Liver (tissue), 9 donors: ENCODE results near the gene ANAPC16. TPM values are rescaled to one million over a fixed set of nuclear protein-coding genes. Genes with fewer than 3 reads are reported as not detected.
A peak's percentile ranks its signal among the peaks of the same experiment; 100 is the strongest.

ENCODE experiments used
- DNase-seq: peaks from one replicate; pipeline ENCODE4 v3.0.0-alpha.2; 2017; ENCODE audit warnings: low spot score
- H3K27ac ChIP-seq, 2 donors: one replicate each; pipeline ENCODE4 v1.7.0; 2013; ENCODE audit warnings: inconsistent platforms in 2 of 2, low read length in 2 of 2, control low read depth in 1 of 2, low read depth in 1 of 2, mild to moderate bottlenecking in 1 of 2
- H3K27me3 ChIP-seq, 4 donors: one replicate each; pipeline versions ENCODE4 v1.6.1 to v1.7.0; 2013; ENCODE audit warnings: low read length in 3 of 4, inconsistent platforms in 1 of 4, mild to moderate bottlenecking in 1 of 4, moderate library complexity in 1 of 4; ENCODE audit not compliant: control insufficient read depth in 4 of 4, insufficient read depth in 4 of 4
- H3K36me3 ChIP-seq, 4 donors: one replicate each; pipeline versions ENCODE4 v1.6.1 to v1.7.0; 2013; ENCODE audit warnings: low read length in 3 of 4, mild to moderate bottlenecking in 3 of 4, low read depth in 1 of 4, moderate library complexity in 1 of 4; ENCODE audit not compliant: control insufficient read depth in 4 of 4, insufficient read depth in 3 of 4
- H3K4me1 ChIP-seq, 4 donors: one replicate each; pipeline versions ENCODE4 v1.6.1 to v1.7.0; 2013; ENCODE audit warnings: low read length in 3 of 4, mild to moderate bottlenecking in 3 of 4, moderate library complexity in 1 of 4; ENCODE audit not compliant: control insufficient read depth in 4 of 4, insufficient read depth in 4 of 4
- H3K4me3 ChIP-seq, 3 donors: one replicate each; pipeline versions ENCODE4 v1.6.1 to v1.7.0; 2013; ENCODE audit warnings: low read length in 3 of 3, control low read depth in 1 of 3, low read depth in 1 of 3, mild to moderate bottlenecking in 1 of 3
- H3K9ac ChIP-seq, 2 donors: one replicate each; pipeline ENCODE4 v1.7.0; 2013; ENCODE audit warnings: low read length in 2 of 2, mild to moderate bottlenecking in 2 of 2, moderate library complexity in 2 of 2, control low read depth in 1 of 2, low read depth in 1 of 2
- H3K9me3 ChIP-seq, 4 donors: one replicate each; pipeline versions ENCODE4 v1.6.1 to v1.7.0; 2013; ENCODE audit warnings: low read length in 3 of 4; ENCODE audit not compliant: control insufficient read depth in 4 of 4
- EGR1 ChIP-seq, 2 donors: IDR thresholded peaks; 2 replicates each; pipeline ENCODE4 v1.6.1; 2016 to 2018; ENCODE audit warnings: antibody characterized with exemption in 2 of 2, low read depth in 2 of 2
- FOXA1 ChIP-seq: IDR thresholded peaks from 2 replicates; pipeline ENCODE4 v1.6.1; 2016; ENCODE audit warnings: antibody characterized with exemption
- FOXA2 ChIP-seq: IDR thresholded peaks from 2 replicates; pipeline ENCODE4 v1.6.1; 2016; ENCODE audit warnings: antibody characterized with exemption
- GABPA ChIP-seq, 2 donors: IDR thresholded peaks in 1 of 2; conservative IDR thresholded peaks in 1 of 2; 2 replicates each; pipeline ENCODE4 v1.6.1; 2016; ENCODE audit warnings: antibody characterized with exemption in 2 of 2, mild to moderate bottlenecking in 1 of 2, moderate library complexity in 1 of 2
- HNF4A ChIP-seq, 2 donors: conservative IDR thresholded peaks; 2 replicates each; pipeline ENCODE4 v1.6.1; 2016; ENCODE audit warnings: antibody characterized with exemption in 2 of 2, mild to moderate bottlenecking in 2 of 2
- HNF4G ChIP-seq: IDR thresholded peaks from 2 replicates; pipeline ENCODE4 v1.6.1; 2016; ENCODE audit warnings: antibody characterized with exemption
- JUND ChIP-seq, 2 donors: IDR thresholded peaks; 2 replicates each; pipeline ENCODE4 v1.6.1; 2016; ENCODE audit warnings: antibody characterized with exemption in 2 of 2
- NR2F2 ChIP-seq: IDR thresholded peaks from 2 replicates; pipeline ENCODE4 v1.6.1; 2016; ENCODE audit warnings: antibody characterized with exemption
- RAD21 ChIP-seq, 2 donors: IDR thresholded peaks; 2 replicates each; pipeline ENCODE4 v1.6.1; 2016; ENCODE audit warnings: antibody characterized with exemption in 2 of 2, mild to moderate bottlenecking in 2 of 2
- RXRA ChIP-seq, 2 donors: IDR thresholded peaks; 2 replicates each; pipeline ENCODE4 v1.6.1; 2017 to 2018; ENCODE audit warnings: antibody characterized with exemption in 2 of 2, mild to moderate bottlenecking in 1 of 2
- SP1 ChIP-seq: IDR thresholded peaks from 2 replicates; pipeline ENCODE4 v1.6.1; 2018; ENCODE audit warnings: antibody characterized with exemption, mild to moderate bottlenecking
- TAF1 ChIP-seq: conservative IDR thresholded peaks from 2 replicates; pipeline ENCODE4 v1.6.1; 2016; ENCODE audit warnings: antibody characterized with exemption, mild to moderate bottlenecking
- YY1 ChIP-seq: IDR thresholded peaks from 2 replicates; pipeline ENCODE4 v1.6.1; 2016; ENCODE audit warnings: antibody characterized with exemption, mild to moderate bottlenecking
- WGBS: extraction: QIAGEN DNeasy Blood & Tissue Kit; methylation state at CpG from one replicate; pipeline ENCODE4 v1.1.7; 2013; 5-methylcytosine and 5-hydroxymethylcytosine counted together
- polyA plus RNA-seq, 2 donors: library from polyadenylated mRNA; stranded (reverse) in 1 of 2; unstranded in 1 of 2; fragments of 200-250 nt in 1 of 2; fragments of >200 nt in 1 of 2; fragmentation: Nextera tagmentation in 1 of 2; extraction: Ambion mirVana in 1 of 2; gene quantifications; one replicate each; pipeline versions ENCODE4 v1.2.1 to v1.2.3, GENCODE V29; 2013 to 2015
- total RNA-seq, 2 donors: library from RNA; depleted of rRNA; stranded (reverse); fragments of >200 nt; gene quantifications; one replicate each; pipeline ENCODE4 v1.2.3, GENCODE V29; 2014
- TF ChIP-seq, protein P1 (sequence below): IDR thresholded peaks from 2 replicates; pipeline ENCODE4 v1.6.1; 2016; ENCODE audit warnings: antibody characterized with exemption
- TF ChIP-seq, protein P2 (sequence below): fragments of 150-350 bp; IDR thresholded peaks from 2 replicates; pipeline ENCODE4 v1.5.1; 2017; ENCODE audit warnings: improper control_type of control experiment, low read depth, low read length; ENCODE audit not compliant: missing input control
- TF ChIP-seq, protein P3 (sequence below): IDR thresholded peaks from 2 replicates; pipeline ENCODE4 v1.6.1; 2016; ENCODE audit warnings: antibody characterized with exemption
- TF ChIP-seq, protein P4 (sequence below): IDR thresholded peaks from 2 replicates; pipeline ENCODE4 v1.6.1; 2016; ENCODE audit warnings: antibody characterized with exemption
- donor health status: healthy.
- donor health status: healthy.
- donor health status: healthy.
- donor health status: healthy.
- donor health status: healthy.

Gene ANAPC16
- total and polyA plus RNA-seq, 4 donors = 36.8 to 96.3 (median 55.6) TPM

DNA sequence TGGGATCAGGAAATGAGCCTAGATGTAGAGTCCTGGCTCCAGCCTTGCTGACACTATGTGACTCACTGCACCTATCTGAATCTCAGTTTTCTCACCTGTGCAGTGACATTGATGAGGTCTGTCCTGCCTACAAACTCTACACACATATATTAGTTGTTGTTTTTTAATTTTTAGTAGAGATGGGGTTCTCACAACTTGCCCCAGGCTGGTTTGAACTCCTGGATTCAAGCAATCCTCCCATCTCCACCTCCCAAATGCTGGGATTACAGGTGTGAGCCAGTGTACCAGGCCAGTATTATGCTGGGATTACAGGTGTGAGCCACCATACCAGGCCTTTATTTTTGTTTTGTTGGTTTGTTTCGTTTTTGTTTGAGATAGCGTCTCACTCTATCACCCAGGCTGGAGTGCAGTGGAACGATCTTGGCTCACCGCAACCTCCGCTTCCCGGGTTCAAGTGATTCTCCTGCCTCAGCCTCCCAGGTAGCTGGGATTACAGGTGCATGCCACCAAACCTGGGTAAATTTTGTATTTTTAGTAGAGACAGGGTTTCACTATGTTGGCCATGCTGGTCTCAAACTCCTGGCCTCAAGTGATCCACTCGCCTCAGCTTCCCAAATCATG lies 46.1 kb downstream of the ANAPC16 start:
- H3K4me1 ChIP-seq = peaks cover 12 to 37% (median 24%) of the 10 kb centered on the region in 4 donors
- peak overlapping the region; percentile 90 to 96 for H3K27ac ChIP-seq
- H3K4me3 ChIP-seq = no peak overlapping the region
- no peaks in the 10 kb centered on the region for H3K36me3 ChIP-seq
- no peaks in the 10 kb centered on the region for H3K9me3 ChIP-seq
- 90% methylated on average over 7 of the region's 7 CpGs for WGBS
- peak overlapping the region; percentile 37 to 86 for H3K9ac ChIP-seq
- no peaks in the 10 kb centered on the region for H3K27me3 ChIP-seq
- DNase-seq = no peak
- TF ChIP-seq NR2F2 (no peak), GABPA (IDR thresholded peaks at IDR 0.05 in 1 of 2, conservative IDR thresholded peaks at IDR 0.05 in 1 of 2) (no peak), RXRA (IDR thresholded peaks at IDR 0.05) (no peak), SP1 (no peak), EGR1 (IDR thresholded peaks at IDR 0.05; ENCODE audit: low read depth in 2 of 2) (no peak), HNF4A (conservative IDR thresholded peaks at IDR 0.05) (no peak), FOXA1 (no peak), TAF1 (no peak)
- TF ChIP-seq, protein P1, sequence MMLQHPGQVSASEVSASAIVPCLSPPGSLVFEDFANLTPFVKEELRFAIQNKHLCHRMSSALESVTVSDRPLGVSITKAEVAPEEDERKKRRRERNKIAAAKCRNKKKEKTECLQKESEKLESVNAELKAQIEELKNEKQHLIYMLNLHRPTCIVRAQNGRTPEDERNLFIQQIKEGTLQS = no peak
- TF ChIP-seq, protein P2, sequence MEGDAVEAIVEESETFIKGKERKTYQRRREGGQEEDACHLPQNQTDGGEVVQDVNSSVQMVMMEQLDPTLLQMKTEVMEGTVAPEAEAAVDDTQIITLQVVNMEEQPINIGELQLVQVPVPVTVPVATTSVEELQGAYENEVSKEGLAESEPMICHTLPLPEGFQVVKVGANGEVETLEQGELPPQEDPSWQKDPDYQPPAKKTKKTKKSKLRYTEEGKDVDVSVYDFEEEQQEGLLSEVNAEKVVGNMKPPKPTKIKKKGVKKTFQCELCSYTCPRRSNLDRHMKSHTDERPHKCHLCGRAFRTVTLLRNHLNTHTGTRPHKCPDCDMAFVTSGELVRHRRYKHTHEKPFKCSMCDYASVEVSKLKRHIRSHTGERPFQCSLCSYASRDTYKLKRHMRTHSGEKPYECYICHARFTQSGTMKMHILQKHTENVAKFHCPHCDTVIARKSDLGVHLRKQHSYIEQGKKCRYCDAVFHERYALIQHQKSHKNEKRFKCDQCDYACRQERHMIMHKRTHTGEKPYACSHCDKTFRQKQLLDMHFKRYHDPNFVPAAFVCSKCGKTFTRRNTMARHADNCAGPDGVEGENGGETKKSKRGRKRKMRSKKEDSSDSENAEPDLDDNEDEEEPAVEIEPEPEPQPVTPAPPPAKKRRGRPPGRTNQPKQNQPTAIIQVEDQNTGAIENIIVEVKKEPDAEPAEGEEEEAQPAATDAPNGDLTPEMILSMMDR = no peak
- TF ChIP-seq, protein P3, sequence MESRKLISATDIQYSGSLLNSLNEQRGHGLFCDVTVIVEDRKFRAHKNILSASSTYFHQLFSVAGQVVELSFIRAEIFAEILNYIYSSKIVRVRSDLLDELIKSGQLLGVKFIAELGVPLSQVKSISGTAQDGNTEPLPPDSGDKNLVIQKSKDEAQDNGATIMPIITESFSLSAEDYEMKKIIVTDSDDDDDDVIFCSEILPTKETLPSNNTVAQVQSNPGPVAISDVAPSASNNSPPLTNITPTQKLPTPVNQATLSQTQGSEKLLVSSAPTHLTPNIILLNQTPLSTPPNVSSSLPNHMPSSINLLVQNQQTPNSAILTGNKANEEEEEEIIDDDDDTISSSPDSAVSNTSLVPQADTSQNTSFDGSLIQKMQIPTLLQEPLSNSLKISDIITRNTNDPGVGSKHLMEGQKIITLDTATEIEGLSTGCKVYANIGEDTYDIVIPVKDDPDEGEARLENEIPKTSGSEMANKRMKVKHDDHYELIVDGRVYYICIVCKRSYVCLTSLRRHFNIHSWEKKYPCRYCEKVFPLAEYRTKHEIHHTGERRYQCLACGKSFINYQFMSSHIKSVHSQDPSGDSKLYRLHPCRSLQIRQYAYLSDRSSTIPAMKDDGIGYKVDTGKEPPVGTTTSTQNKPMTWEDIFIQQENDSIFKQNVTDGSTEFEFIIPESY = no peak

DNA sequence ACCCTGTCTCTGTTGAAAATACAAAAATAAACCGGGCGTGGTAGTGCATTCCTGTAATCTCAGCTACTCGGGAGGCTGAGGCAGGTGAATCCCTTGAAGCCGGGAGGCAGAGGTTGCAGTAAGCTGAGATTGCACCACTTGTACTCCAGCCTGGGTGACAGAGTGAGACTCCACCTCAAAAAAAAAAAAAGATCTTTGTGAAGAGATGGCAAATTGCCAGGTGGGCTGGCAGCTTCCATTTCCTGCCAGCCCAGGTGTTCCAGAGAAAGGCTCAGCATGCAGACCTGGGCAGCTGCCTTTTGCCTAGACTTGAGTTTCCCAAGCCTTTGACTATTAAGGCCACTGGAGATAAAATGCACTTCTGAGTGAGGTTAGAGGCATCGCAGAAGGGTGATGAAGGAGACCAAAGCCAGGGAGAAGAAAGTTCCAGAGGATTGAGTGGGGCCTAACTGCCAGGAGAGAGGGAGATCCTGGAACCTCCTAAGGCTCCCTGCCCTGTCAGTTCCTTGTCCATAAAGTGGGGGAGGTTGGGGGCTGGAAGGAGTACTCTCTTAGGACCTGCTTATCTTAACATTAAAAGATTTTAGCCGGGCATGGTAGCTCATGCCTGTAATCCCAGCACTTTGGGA lies 47.9 kb downstream of the ANAPC16 start:
- Histone ChIP-seq H3K9ac (peak overlapping the region; percentile 12 to 34), H3K9me3 (no peaks in the 10 kb centered on the region), H3K27ac (peak overlapping the region; percentile 78 to 80), H3K36me3 (no peaks in the 10 kb centered on the region), H3K4me3 (no peak overlapping the region), H3K4me1 (peaks cover 12 to 37% (median 24%) of the 10 kb centered on the region in 4 donors), H3K27me3 (no peaks in the 10 kb centered on the region)
- no peak for DNase-seq
- 46% methylated on average over 6 of the region's 6 CpGs for WGBS
- TF ChIP-seq, protein P1 = peak; percentile 47
- peak in 1 of 2 donors; percentile 64 for TF ChIP-seq EGR1 (IDR thresholded peaks at IDR 0.05; ENCODE audit: low read depth in 2 of 2)
- TF ChIP-seq, protein P3 = peak; percentile 66
- TF ChIP-seq FOXA1 = peak; percentile 35
- no peak for TF ChIP-seq HNF4G
- peak; percentile 87 to 90 for TF ChIP-seq RXRA (IDR thresholded peaks at IDR 0.05)
- TF ChIP-seq FOXA2 = no peak
- TF ChIP-seq, protein P2 = no peak
- TF ChIP-seq NR2F2 = no peak
- TF ChIP-seq RAD21 (IDR thresholded peaks at IDR 0.05) = peak; percentile 41 to 64
- TF ChIP-seq, protein P4, sequence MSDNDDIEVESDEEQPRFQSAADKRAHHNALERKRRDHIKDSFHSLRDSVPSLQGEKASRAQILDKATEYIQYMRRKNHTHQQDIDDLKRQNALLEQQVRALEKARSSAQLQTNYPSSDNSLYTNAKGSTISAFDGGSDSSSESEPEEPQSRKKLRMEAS = peak; percentile 52
- TF ChIP-seq YY1 = peak; percentile 86
- peak; percentile 56 to 77 for TF ChIP-seq JUND (IDR thresholded peaks at IDR 0.05)
- peak; percentile 85 to 88 for TF ChIP-seq HNF4A (conservative IDR thresholded peaks at IDR 0.05)
- TF ChIP-seq SP1 = peak; percentile 83
